Naive thymus-derived CD4-positive, alpha-beta T cell (primary cell): Measurements from ENCODE around the gene MARS1. TPM values are rescaled to one million over a fixed set of nuclear protein-coding genes. Genes with fewer than 3 reads are reported as not detected.
A peak's percentile ranks its signal among the peaks of the same experiment; 100 is the strongest.

Source experiments
- ATAC-seq: fragments of 150-1000 bp; cut with Tn5 transposase; 2 replicates; pipeline ENCODE4 v1.10.0; 2021; ENCODE audit warnings: mild to moderate bottlenecking, moderate library complexity
- CTCF ChIA-PET: fragments of 350-600 bp; sonication (Branson Sonifier 250); formaldehyde crosslinking; loops from one replicate; lab custom pipeline; 2021; ENCODE audit warnings: antibody characterized with exemption; lab: Charles Lee
- POLR2A ChIA-PET: fragments of 350-600 bp; sonication (Branson Sonifier 250); formaldehyde crosslinking; loops from one replicate; lab custom pipeline; 2021; ENCODE audit warnings: antibody characterized with exemption, inconsistent platforms; lab: Charles Lee
- DNase-seq, 9 donors: peaks; one replicate each; pipeline versions ENCODE4 v3.0.0 to v3.0.0-alpha.2; 2020 to 2022; ENCODE audit warnings: mixed read lengths in 1 of 9
- H3K27ac ChIP-seq: one replicate; pipeline ENCODE4 v1.7.0; 2013; ENCODE audit warnings: mild to moderate bottlenecking, low read depth, low read length, moderate library complexity
- H3K27me3 ChIP-seq, 2 donors: one replicate each; pipeline ENCODE4 v1.7.0; 2013; ENCODE audit warnings: low read length in 2 of 2, mild to moderate bottlenecking in 2 of 2, moderate library complexity in 2 of 2; ENCODE audit not compliant: control insufficient read depth in 2 of 2, insufficient read depth in 2 of 2
- H3K36me3 ChIP-seq, 3 experiments: 1 replicate in 2 of 3; 2 replicates in 1 of 3; pipeline ENCODE4 v1.7.0; 2013; ENCODE audit warnings: low read length in 3 of 3, mild to moderate bottlenecking in 3 of 3, moderate library complexity in 1 of 3; ENCODE audit not compliant: insufficient read depth in 3 of 3, control insufficient read depth in 2 of 3
- H3K4me1 ChIP-seq, 2 donors: one replicate each; pipeline ENCODE4 v1.7.0; 2013; ENCODE audit warnings: low read length in 2 of 2, mild to moderate bottlenecking in 2 of 2, moderate library complexity in 1 of 2; ENCODE audit not compliant: control insufficient read depth in 2 of 2, insufficient read depth in 2 of 2
- H3K4me3 ChIP-seq: 2 replicates; pipeline ENCODE4 v1.7.0; 2013; ENCODE audit warnings: mild to moderate bottlenecking, low read length
- H3K9me3 ChIP-seq, 3 experiments: 1 replicate in 2 of 3; 2 replicates in 1 of 3; pipeline ENCODE4 v1.7.0; 2013; ENCODE audit warnings: low read length in 3 of 3; ENCODE audit not compliant: control insufficient read depth in 2 of 3
- H3K27ac Mint-ChIP-seq, 9 donors: one replicate each; pipeline ENCODE4 v1.8.0; 2020 to 2022; ENCODE audit warnings: mixed read lengths in 9 of 9, mild to moderate bottlenecking in 8 of 9, moderate library complexity in 5 of 9, inconsistent platforms in 2 of 9
- H3K27me3 Mint-ChIP-seq, 5 donors: one replicate each; pipeline ENCODE4 v1.8.0; 2021 to 2022; ENCODE audit warnings: mixed read lengths in 5 of 5, mild to moderate bottlenecking in 1 of 5
- H3K36me3 Mint-ChIP-seq, 5 donors: one replicate each; pipeline ENCODE4 v1.8.0; 2020 to 2022; ENCODE audit warnings: mixed read lengths in 5 of 5, mild to moderate bottlenecking in 3 of 5, inconsistent platforms in 1 of 5
- H3K4me1 Mint-ChIP-seq, 7 donors: one replicate each; pipeline ENCODE4 v1.8.0; 2020 to 2022; ENCODE audit warnings: mixed read lengths in 7 of 7, mild to moderate bottlenecking in 3 of 7, inconsistent platforms in 1 of 7
- H3K4me3 Mint-ChIP-seq, 10 donors: one replicate each; pipeline ENCODE4 v1.8.0; 2020 to 2022; ENCODE audit warnings: mild to moderate bottlenecking in 10 of 10, mixed read lengths in 10 of 10, moderate library complexity in 6 of 10, inconsistent platforms in 2 of 10
- H3K9me3 Mint-ChIP-seq, 11 donors: one replicate each; pipeline ENCODE4 v1.8.0; 2020 to 2022; ENCODE audit warnings: mixed read lengths in 11 of 11, mild to moderate bottlenecking in 4 of 11, inconsistent platforms in 1 of 11, moderate library complexity in 1 of 11
- intact Hi-C, 2 donors: fragments of 100-400 bp; cut with micrococcal nuclease; formaldehyde crosslinking; loops; one replicate each; pipeline ENCODE4 v1.15.1; 2023
- polyA plus RNA-seq, 2 donors: library from polyadenylated mRNA; unstranded; fragments of 300-500 nt; fragmentation: Illumina TruSeq; gene quantifications; one replicate each; pipeline ENCODE4 v1.2.3, GENCODE V29; 2021
- total RNA-seq, 6 experiments: library from RNA in 5 of 6; stranded (reverse) in 5 of 6; gene quantifications; 1 replicate in 5 of 6; 2 replicates in 1 of 6; pipeline ENCODE4 v1.2.3 and lab custom pipeline; 2021 to 2026

Gene MARS1
- total and polyA plus RNA-seq, 7 experiments from 2014 or later = 86.0 to 229 (median 184) TPM

- H3K36me3 ChIP-seq = no peaks in the 10 kb centered on the region
- H3K36me3 Mint-ChIP-seq = no peaks in the 10 kb centered on the region
- no peak overlapping the region for H3K4me3 ChIP-seq
- H3K27ac Mint-ChIP-seq = peak overlapping the region in 1 of 9 donors; percentile 33
- intact Hi-C loops = loop anchor here (2.0 to 10.0 kb wide), 4 partner anchors 146 to 328 kb away; partner anchors contain the start of genes LRP1 (in 1 of the 2) and OS9 (in 1 of the 2)
- ATAC-seq (no peak), DNase-seq (no peak)
- H3K27ac ChIP-seq = no peak overlapping the region
- H3K27me3 Mint-ChIP-seq = peaks cover 0 to 7% (median 0%) of the 10 kb centered on the region in 5 donors
- no peaks in the 10 kb centered on the region for H3K9me3 ChIP-seq
- H3K4me1 ChIP-seq = peaks cover 0 to 5% of the 10 kb centered on the region in 2 donors
- H3K4me1 Mint-ChIP-seq = peaks cover 4 to 20% (median 5%) of the 10 kb centered on the region in 7 donors
- no peaks in the 10 kb centered on the region for H3K9me3 Mint-ChIP-seq
- ChIA-PET CTCF (interaction anchor here (0.5 to 1.6 kb wide), 12 partner anchors 10 to 191 kb away, joined by 3 to 6 read pairs (median 3); no protein-coding TSS in a partner anchor), POLR2A (interaction anchor here (0.6 to 1.4 kb wide), 3 partner anchors 11 to 109 kb away, joined by 4 to 6 read pairs (median 5); no protein-coding TSS in a partner anchor)
- H3K4me3 Mint-ChIP-seq = no peak overlapping the region
- no peaks in the 10 kb centered on the region for H3K27me3 ChIP-seq
Measured at GRCh38 chr12:57452181-57452936, 35.5 kb upstream of the MARS1 start.

GRCh38 chr12:57452937-57453509 is 34.8 kb upstream of the MARS1 start:
- ChIA-PET POLR2A (interaction anchor here (1.4 kb wide), 2 partner anchors 10 to 23 kb away, joined by 5 to 6 read pairs; no protein-coding TSS in a partner anchor), CTCF (interaction anchor here (0.5 to 1.6 kb wide), 11 partner anchors 10 to 192 kb away, joined by 3 to 6 read pairs (median 3); no protein-coding TSS in a partner anchor)
- H3K36me3 Mint-ChIP-seq = no peaks in the 10 kb centered on the region
- H3K9me3 Mint-ChIP-seq = no peaks in the 10 kb centered on the region
- H3K27me3 Mint-ChIP-seq = peaks cover 0 to 7% (median 0%) of the 10 kb centered on the region in 5 donors
- ATAC-seq (peak; percentile 71), DNase-seq (peak in 1 of 9 donors; percentile 58)
- no peak overlapping the region for H3K27ac ChIP-seq
- peaks cover 0 to 5% of the 10 kb centered on the region in 2 donors for H3K4me1 ChIP-seq
- no peaks in the 10 kb centered on the region for H3K27me3 ChIP-seq
- no peak overlapping the region for H3K4me3 ChIP-seq
- intact Hi-C loops = loop anchor here (1.0 to 10.0 kb wide), 5 partner anchors 146 to 328 kb away; partner anchors contain the start of genes LRP1 (in 1 of the 2) and OS9 (in 1 of the 2)
- peaks cover 4 to 20% (median 5%) of the 10 kb centered on the region in 7 donors for H3K4me1 Mint-ChIP-seq
- no peak overlapping the region for H3K4me3 Mint-ChIP-seq
- H3K36me3 ChIP-seq = no peaks in the 10 kb centered on the region
- no peaks in the 10 kb centered on the region for H3K9me3 ChIP-seq
- no peak overlapping the region for H3K27ac Mint-ChIP-seq

GRCh38 chr12:57454213-57454565 is 33.7 kb upstream of the MARS1 start:
- peaks cover 0 to 7% (median 0%) of the 10 kb centered on the region in 5 donors for H3K27me3 Mint-ChIP-seq
- DNase-seq = no peak
- Histone ChIP-seq H3K27me3 (no peaks in the 10 kb centered on the region), H3K4me3 (no peak overlapping the region), H3K36me3 (no peaks in the 10 kb centered on the region), H3K9me3 (no peaks in the 10 kb centered on the region), H3K4me1 (peaks cover 0 to 10% of the 10 kb centered on the region in 2 donors), H3K27ac (no peak overlapping the region)
- no peak overlapping the region for H3K4me3 Mint-ChIP-seq
- H3K9me3 Mint-ChIP-seq = peaks cover 0 to 2% (median 0%) of the 10 kb centered on the region in 11 donors
- peaks cover 11 to 26% (median 15%) of the 10 kb centered on the region in 7 donors for H3K4me1 Mint-ChIP-seq
- no peak overlapping the region for H3K27ac Mint-ChIP-seq
- ChIA-PET CTCF (interaction anchor here (0.6 to 1.5 kb wide), 3 partner anchors 129 to 194 kb away, joined by 3 read pairs; no protein-coding TSS in a partner anchor), POLR2A (interaction anchor here (0.7 kb wide), 1 partner anchor 94 kb away, joined by 3 read pairs; no protein-coding TSS in a partner anchor)
- no peak for ATAC-seq
- H3K36me3 Mint-ChIP-seq = no peaks in the 10 kb centered on the region
- intact Hi-C loops = loop anchor here (10.0 kb wide), 2 partner anchors 241 to 329 kb away; partner anchors contain the start of genes LRP1 (in 1 of the 2) and OS9 (in 1 of the 2)

- H3K36me3 ChIP-seq = no peaks in the 10 kb centered on the region
- CTCF ChIA-PET = interaction anchor here (0.6 to 1.5 kb wide), 9 partner anchors 22 to 249 kb away, joined by 3 to 4 read pairs (median 3); partner anchors contain the start of gene B4GALNT1
- peak within 1 kb of the TSS; percentile 20 for H3K4me3 ChIP-seq
- H3K4me1 ChIP-seq = peaks cover 0 to 10% of the 10 kb centered on the region in 2 donors
- Mint-ChIP-seq H3K36me3 (no peaks in the 10 kb centered on the region), H3K4me3 (peak within 1 kb of the TSS; percentile 3 to 81 (median 73)), H3K9me3 (peaks cover 0 to 2% (median 0%) of the 10 kb centered on the region in 11 donors), H3K4me1 (peaks cover 14 to 31% (median 17%) of the 10 kb centered on the region in 7 donors), H3K27ac (peak within 1 kb of the TSS in 5 of 9 donors; percentile 16 to 84 (median 42)), H3K27me3 (peaks cover 0 to 7% (median 0%) of the 10 kb centered on the region in 5 donors)
- intact Hi-C loops = loop anchor here (5.0 to 10.0 kb wide), 3 partner anchors 240 to 342 kb away; partner anchors contain the start of genes LRP1 (in 1 of the 2), OS9 (in 1 of the 2) and STAT6 (in 1 of the 2)
- POLR2A ChIA-PET = interaction anchor here (0.7 to 1.2 kb wide), 4 partner anchors 11 to 94 kb away, joined by 3 read pairs; no protein-coding TSS in a partner anchor
- H3K27ac ChIP-seq = no peak within 1 kb of the TSS
- H3K27me3 ChIP-seq = no peaks in the 10 kb centered on the region
- no peaks in the 10 kb centered on the region for H3K9me3 ChIP-seq
- DNase-seq = no peak
- ATAC-seq = no peak
Measured at GRCh38 chr12:57454566-57455373, 33.1 kb upstream of the MARS1 start, which contains the start of gene INHBE. Gene INHBE, plus strand, starts transcription at chr12:57455307. Its CDS starts 230 bp downstream, at chr12:57455537.

GRCh38 chr12:57455374-57456144 is 32.3 kb upstream of the MARS1 start:
- no peak for ATAC-seq
- Mint-ChIP-seq H3K27me3 (peaks cover 0 to 8% (median 4%) of the 10 kb centered on the region in 5 donors), H3K4me3 (peak overlapping the region; percentile 3 to 81 (median 73)), H3K36me3 (no peaks in the 10 kb centered on the region), H3K9me3 (peaks cover 0 to 2% (median 0%) of the 10 kb centered on the region in 11 donors), H3K27ac (peak overlapping the region in 3 of 9 donors; percentile 42 to 84 (median 42)), H3K4me1 (peaks cover 19 to 33% (median 23%) of the 10 kb centered on the region in 7 donors)
- intact Hi-C loops = loop anchor here (1.0 to 10.0 kb wide), 5 partner anchors 148 to 343 kb away; partner anchors contain the start of genes LRP1 (in 1 of the 2), OS9 (in 1 of the 2) and STAT6 (in 1 of the 2)
- ChIA-PET CTCF (interaction anchor here (0.7 to 1.5 kb wide), 15 partner anchors 11 to 366 kb away, joined by 3 to 5 read pairs (median 3); partner anchors contain the start of gene B4GALNT1), POLR2A (interaction anchor here (0.8 to 1.2 kb wide), 3 partner anchors 10 to 56 kb away, joined by 3 read pairs; no protein-coding TSS in a partner anchor)
- no peak overlapping the region for H3K27ac ChIP-seq
- H3K27me3 ChIP-seq = no peaks in the 10 kb centered on the region
- H3K4me3 ChIP-seq = peak overlapping the region; percentile 20
- DNase-seq = no peak
- peaks cover 4 to 11% of the 10 kb centered on the region in 2 donors for H3K4me1 ChIP-seq
- H3K36me3 ChIP-seq = no peaks in the 10 kb centered on the region
- no peaks in the 10 kb centered on the region for H3K9me3 ChIP-seq
